Lower leg skin (tissue), 3 donors: ENCODE measurements around the gene ABCC1.

ENCODE experiments used
- CTCF ChIP-seq, 3 donors: fragments of 450-650 bp; IDR thresholded peaks; one replicate each; pipeline ENCODE4 v1.5.1; 2016; ENCODE audit warnings: antibody characterized with exemption in 3 of 3, mild to moderate bottlenecking in 3 of 3, moderate library complexity in 2 of 3
- POLR2A ChIP-seq, 2 donors: fragments of 450-650 bp; IDR thresholded peaks; one replicate each; pipeline ENCODE4 v1.6.1; 2016 to 2017; ENCODE audit warnings: antibody characterized with exemption in 2 of 2, mild to moderate bottlenecking in 1 of 2, moderate library complexity in 1 of 2

GRCh38 chr16:15988268-15989013, 39.0 kb downstream of the ABCC1 start:
- TF ChIP-seq POLR2A (IDR thresholded peaks at IDR 0.05) (no peak), CTCF (IDR thresholded peaks at IDR 0.05) (no peak)
